SK-N-SH (cell line): Measurements from ENCODE around the gene NUP37.

Experiments
- CTCF ChIP-seq: fragments of 200-600 bp; sonication (generic); IDR thresholded peaks from 2 replicates; pipeline ENCODE4 v1.6.1; 2017; ENCODE audit warnings: antibody characterized with exemption, mild to moderate bottlenecking, moderate library complexity
- MEF2A ChIP-seq: IDR thresholded peaks from 2 replicates; pipeline ENCODE4 v1.4.0; 2012; ENCODE audit warnings: low read depth, borderline replicate concordance
- POLR2AphosphoS5 ChIP-seq: IDR thresholded peaks from 2 replicates; pipeline ENCODE4 v1.6.1; 2012; ENCODE audit warnings: low read depth, low read length
- TF ChIP-seq, protein P1 (sequence below): IDR thresholded peaks from 2 replicates; pipeline ENCODE4 v1.4.0; 2012; ENCODE audit warnings: low read depth

DNA sequence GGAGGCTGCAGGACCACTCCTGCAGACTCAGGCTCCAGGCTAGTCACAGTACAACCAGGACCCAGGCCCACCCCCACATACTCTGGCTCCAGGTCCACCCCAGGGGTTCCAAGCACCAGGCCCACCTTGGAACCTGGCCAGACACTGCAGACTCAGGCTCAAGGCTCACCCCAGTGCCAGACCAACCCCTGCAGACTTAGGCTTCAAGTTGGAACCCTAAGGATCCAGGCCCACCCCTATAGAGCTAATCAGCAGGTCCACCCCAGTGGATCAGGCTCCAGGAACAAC lies 66.9 kb downstream of the NUP37 start:
- TF ChIP-seq POLR2AphosphoS5 (no peak), CTCF (no peak), MEF2A (no peak)
- TF ChIP-seq, protein P1, sequence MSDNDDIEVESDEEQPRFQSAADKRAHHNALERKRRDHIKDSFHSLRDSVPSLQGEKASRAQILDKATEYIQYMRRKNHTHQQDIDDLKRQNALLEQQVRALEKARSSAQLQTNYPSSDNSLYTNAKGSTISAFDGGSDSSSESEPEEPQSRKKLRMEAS, result no peak
